HEK293 (cell line): ENCODE measurements around the gene NXPH1.

Experiments used
- CTCF ChIA-PET: fragments of 350-600 bp; formaldehyde crosslinking; extraction: SDS; loops from one replicate; lab custom pipeline; 2021; ENCODE audit warnings: antibody characterized with exemption; lab: Yijun Ruan, JAX
- POLR2A ChIA-PET: fragments of 300-600 bp; formaldehyde crosslinking; extraction: SDS; loops from one replicate; lab custom pipeline; 2020; ENCODE audit warnings: antibody characterized with exemption, inconsistent platforms; lab: Yijun Ruan, JAX
- H3K27ac ChIP-seq: fragments of 200-500 bp; sonication (Bioruptor generic); 2 replicates; pipeline ENCODE4 v1.5.1; 2014; ENCODE audit warnings: low read depth, low read length, control low read depth, inconsistent platforms; ENCODE audit errors: extremely low read depth
- H3K36me3 ChIP-seq, 2 experiments: fragments of 200-500 bp in 1 of 2; sonication (Bioruptor generic) in 1 of 2; 1 replicate in 1 of 2; 2 replicates in 1 of 2; pipeline ENCODE4 v1.5.1; 2014 to 2017; ENCODE audit warnings: inconsistent platforms in 2 of 2, low read length in 2 of 2; ENCODE audit not compliant: control insufficient read depth in 2 of 2, insufficient read depth in 1 of 2
- H3K4me1 ChIP-seq: fragments of 200-500 bp; sonication (Bioruptor generic); 2 replicates; pipeline ENCODE4 v1.5.1; 2014; ENCODE audit warnings: mild to moderate bottlenecking, low read length, inconsistent platforms; ENCODE audit not compliant: control insufficient read depth, insufficient read depth
- H3K4me3 ChIP-seq: 2 replicates; pipeline ENCODE4 v1.5.1; 2011; ENCODE audit warnings: low read depth, mild to moderate bottlenecking, control low read depth, low read length, moderate library complexity
- H3K9me3 ChIP-seq: fragments of 200-500 bp; sonication (Bioruptor generic); 2 replicates; pipeline ENCODE4 v1.5.1; 2014; ENCODE audit warnings: low read depth, low read length, inconsistent platforms; ENCODE audit not compliant: control insufficient read depth, insufficient read depth
- BCL11B ChIP-seq: fragments of 450-650 bp; formaldehyde crosslinking; IDR thresholded peaks from 2 replicates; pipeline ENCODE4 v1.5.1; 2016; ENCODE audit warnings: low read depth, missing biosample characterization, missing genetic modification characterization
- GLI4 ChIP-seq: fragments of 450-650 bp; formaldehyde crosslinking; IDR thresholded peaks from 2 replicates; pipeline ENCODE4 v1.5.1; 2016; ENCODE audit warnings: missing biosample characterization, missing genetic modification characterization
- OSR2 ChIP-seq: fragments of 450-650 bp; formaldehyde crosslinking; IDR thresholded peaks from 2 replicates; pipeline ENCODE4 v1.5.1; 2016; ENCODE audit warnings: missing biosample characterization, missing genetic modification characterization
- OVOL3 ChIP-seq: fragments of 450-650 bp; formaldehyde crosslinking; IDR thresholded peaks from 2 replicates; pipeline ENCODE4 v1.5.1; 2016; ENCODE audit warnings: missing biosample characterization, missing genetic modification characterization
- SCRT2 ChIP-seq: fragments of 450-650 bp; formaldehyde crosslinking; IDR thresholded peaks from 2 replicates; pipeline ENCODE4 v1.5.1; 2016; ENCODE audit warnings: missing biosample characterization, missing genetic modification characterization
- SP7 ChIP-seq: fragments of 450-650 bp; formaldehyde crosslinking; IDR thresholded peaks from 2 replicates; pipeline ENCODE4 v1.5.1; 2016; ENCODE audit warnings: missing biosample characterization, missing genetic modification characterization
- YY2 ChIP-seq: fragments of 450-650 bp; formaldehyde crosslinking; IDR thresholded peaks from 2 replicates; pipeline ENCODE4 v1.5.1; 2016; ENCODE audit warnings: missing biosample characterization, missing genetic modification characterization
- ZBTB17 ChIP-seq: fragments of 450-650 bp; formaldehyde crosslinking; IDR thresholded peaks from 2 replicates; pipeline ENCODE4 v1.5.1; 2016; ENCODE audit warnings: missing biosample characterization, missing genetic modification characterization
- ZBTB6 ChIP-seq: fragments of 450-650 bp; formaldehyde crosslinking; IDR thresholded peaks from 2 replicates; pipeline ENCODE4 v1.5.1; 2017; ENCODE audit warnings: missing biosample characterization, missing genetic modification characterization
- ZEB2 ChIP-seq: fragments of 450-650 bp; formaldehyde crosslinking; IDR thresholded peaks from 2 replicates; pipeline ENCODE4 v1.5.1; 2016; ENCODE audit warnings: missing biosample characterization, missing genetic modification characterization
- ZFP41 ChIP-seq: fragments of 450-650 bp; formaldehyde crosslinking; IDR thresholded peaks from 2 replicates; pipeline ENCODE4 v1.5.1; 2016; ENCODE audit warnings: missing biosample characterization, missing genetic modification characterization, borderline replicate concordance
- ZFP69B ChIP-seq: fragments of 450-650 bp; formaldehyde crosslinking; IDR thresholded peaks from 2 replicates; pipeline ENCODE4 v1.5.1; 2016; ENCODE audit warnings: missing biosample characterization, missing genetic modification characterization
- ZNF10 ChIP-seq: fragments of 450-650 bp; formaldehyde crosslinking; IDR thresholded peaks from 2 replicates; pipeline ENCODE4 v1.5.1; 2017; ENCODE audit warnings: missing biosample characterization, missing genetic modification characterization
- ZNF133 ChIP-seq: fragments of 450-650 bp; formaldehyde crosslinking; IDR thresholded peaks from 2 replicates; pipeline ENCODE4 v1.5.1; 2016; ENCODE audit warnings: missing biosample characterization, missing genetic modification characterization
- ZNF157 ChIP-seq: fragments of 450-650 bp; formaldehyde crosslinking; IDR thresholded peaks from 2 replicates; pipeline ENCODE4 v1.5.1; 2016; ENCODE audit warnings: missing biosample characterization, missing genetic modification characterization
- ZNF23 ChIP-seq: fragments of 450-650 bp; formaldehyde crosslinking; IDR thresholded peaks from 2 replicates; pipeline ENCODE4 v1.5.1; 2016; ENCODE audit warnings: missing biosample characterization, missing genetic modification characterization, borderline replicate concordance
- ZNF335 ChIP-seq: fragments of 450-650 bp; formaldehyde crosslinking; conservative IDR thresholded peaks from 2 replicates; pipeline ENCODE4 v1.5.1; 2016; ENCODE audit warnings: missing biosample characterization, missing genetic modification characterization
- ZNF341 ChIP-seq: fragments of 450-650 bp; formaldehyde crosslinking; IDR thresholded peaks from 2 replicates; pipeline ENCODE4; 2016; ENCODE audit warnings: low read depth, missing biosample characterization, missing genetic modification characterization
- ZNF354C ChIP-seq: fragments of 450-650 bp; formaldehyde crosslinking; IDR thresholded peaks from 2 replicates; pipeline ENCODE4 v1.5.1; 2016; ENCODE audit warnings: missing biosample characterization, missing genetic modification characterization, low read depth, borderline replicate concordance
- ZNF433 ChIP-seq: fragments of 450-650 bp; formaldehyde crosslinking; IDR thresholded peaks from 2 replicates; pipeline ENCODE4 v1.5.1; 2016; ENCODE audit warnings: missing biosample characterization, missing genetic modification characterization, low read depth
- ZNF48 ChIP-seq: fragments of 450-650 bp; formaldehyde crosslinking; IDR thresholded peaks from 2 replicates; pipeline ENCODE4 v1.5.1; 2016; ENCODE audit warnings: missing biosample characterization, missing genetic modification characterization
- ZNF501 ChIP-seq: fragments of 450-650 bp; formaldehyde crosslinking; IDR thresholded peaks from 2 replicates; pipeline ENCODE4 v1.5.1; 2016; ENCODE audit warnings: missing biosample characterization, missing genetic modification characterization
- ZNF530 ChIP-seq: fragments of 450-650 bp; formaldehyde crosslinking; IDR thresholded peaks from 2 replicates; pipeline ENCODE4 v1.5.1; 2016; ENCODE audit warnings: low read depth, missing biosample characterization, missing genetic modification characterization
- ZNF560 ChIP-seq: fragments of 450-650 bp; formaldehyde crosslinking; IDR thresholded peaks from 2 replicates; pipeline ENCODE4 v1.5.1; 2017; ENCODE audit warnings: missing biosample characterization, missing genetic modification characterization, borderline replicate concordance
- ZNF596 ChIP-seq: fragments of 450-650 bp; IDR thresholded peaks from 2 replicates; pipeline ENCODE4 v1.5.0; 2018; ENCODE audit warnings: missing biosample characterization, mild to moderate bottlenecking, missing genetic modification characterization, moderate library complexity
- ZNF623 ChIP-seq: fragments of 450-650 bp; formaldehyde crosslinking; IDR thresholded peaks from 2 replicates; pipeline ENCODE4 v1.5.1; 2016; ENCODE audit warnings: missing biosample characterization, missing genetic modification characterization
- ZNF624 ChIP-seq: fragments of 450-650 bp; formaldehyde crosslinking; IDR thresholded peaks from 2 replicates; pipeline ENCODE4 v1.5.1; 2017; ENCODE audit warnings: missing biosample characterization, missing genetic modification characterization
- ZNF654 ChIP-seq: fragments of 450-650 bp; formaldehyde crosslinking; IDR thresholded peaks from 2 replicates; pipeline ENCODE4 v1.5.1; 2016; ENCODE audit warnings: low read depth, missing biosample characterization, missing genetic modification characterization
- ZNF677 ChIP-seq: fragments of 450-650 bp; IDR thresholded peaks from 2 replicates; pipeline ENCODE4 v1.5.0; 2018; ENCODE audit warnings: missing biosample characterization, mild to moderate bottlenecking, missing genetic modification characterization, moderate library complexity
- ZNF791 ChIP-seq: fragments of 450-650 bp; formaldehyde crosslinking; IDR thresholded peaks from 2 replicates; pipeline ENCODE4 v1.5.1; 2016; ENCODE audit warnings: missing biosample characterization, missing genetic modification characterization
- ZNF830 ChIP-seq: fragments of 450-650 bp; IDR thresholded peaks from 2 replicates; pipeline ENCODE4 v1.5.0; 2018; ENCODE audit warnings: missing biosample characterization, missing genetic modification characterization, low read depth, mild to moderate bottlenecking, moderate library complexity
- TF ChIP-seq, protein P1 (sequence below): fragments of 450-650 bp; formaldehyde crosslinking; IDR thresholded peaks from 2 replicates; pipeline ENCODE4 v1.5.1; 2016; ENCODE audit warnings: missing biosample characterization, missing genetic modification characterization, low read depth
- TF ChIP-seq, protein P2 (sequence below): fragments of 450-650 bp; formaldehyde crosslinking; IDR thresholded peaks from 2 replicates; pipeline ENCODE4 v1.5.1; 2016; ENCODE audit warnings: missing biosample characterization, missing genetic modification characterization

The NXPH1 gene

DNA sequence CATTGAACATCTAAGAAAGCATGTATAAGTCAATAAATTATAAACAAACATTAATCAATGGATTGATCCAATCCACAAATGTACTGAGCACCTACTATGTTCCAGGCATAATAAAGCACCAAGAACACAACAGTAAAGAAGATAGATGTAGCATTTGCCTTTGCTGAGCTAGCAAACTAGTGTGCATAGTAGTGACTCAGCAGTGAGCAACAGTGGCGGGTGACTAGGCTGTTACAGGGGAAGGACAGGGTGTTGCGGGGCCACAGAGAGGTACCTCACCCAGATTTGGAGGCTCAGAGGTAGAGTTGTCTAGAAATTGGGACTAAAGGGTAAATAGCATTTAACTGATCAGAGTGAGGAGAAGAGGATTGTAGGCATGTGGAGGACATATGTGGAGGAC lies 83.6 kb downstream of the NXPH1 start:
- H3K4me3 ChIP-seq, result no peak overlapping the region
- no peak for TF ChIP-seq ZNF335 (tag by site-specific recombination)
- TF ChIP-seq ZNF830 (tag by site-specific recombination), result no peak
- TF ChIP-seq ZNF133 (tag by site-specific recombination), result no peak
- no peak for TF ChIP-seq SP7 (tag by site-specific recombination)
- no peak for TF ChIP-seq OVOL3 (tag by site-specific recombination)
- no peak for TF ChIP-seq ZNF157 (tag by site-specific recombination)
- no peak for TF ChIP-seq GLI4 (tag by site-specific recombination)
- no peak for TF ChIP-seq ZFP69B (tag by site-specific recombination)
- no peak for TF ChIP-seq ZEB2 (tag by site-specific recombination)
- no peak for TF ChIP-seq ZBTB6 (tag by site-specific recombination)
- TF ChIP-seq, protein P1, sequence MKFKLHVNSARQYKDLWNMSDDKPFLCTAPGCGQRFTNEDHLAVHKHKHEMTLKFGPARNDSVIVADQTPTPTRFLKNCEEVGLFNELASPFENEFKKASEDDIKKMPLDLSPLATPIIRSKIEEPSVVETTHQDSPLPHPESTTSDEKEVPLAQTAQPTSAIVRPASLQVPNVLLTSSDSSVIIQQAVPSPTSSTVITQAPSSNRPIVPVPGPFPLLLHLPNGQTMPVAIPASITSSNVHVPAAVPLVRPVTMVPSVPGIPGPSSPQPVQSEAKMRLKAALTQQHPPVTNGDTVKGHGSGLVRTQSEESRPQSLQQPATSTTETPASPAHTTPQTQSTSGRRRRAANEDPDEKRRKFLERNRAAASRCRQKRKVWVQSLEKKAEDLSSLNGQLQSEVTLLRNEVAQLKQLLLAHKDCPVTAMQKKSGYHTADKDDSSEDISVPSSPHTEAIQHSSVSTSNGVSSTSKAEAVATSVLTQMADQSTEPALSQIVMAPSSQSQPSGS (tag by site-specific recombination), result no peak
- no peaks in the 10 kb centered on the region for H3K36me3 ChIP-seq
- ChIA-PET CTCF (no interaction called here), POLR2A (no interaction called here)
- no peaks in the 10 kb centered on the region for H3K9me3 ChIP-seq
- no peaks in the 10 kb centered on the region for H3K4me1 ChIP-seq
- H3K27ac ChIP-seq, result no peak overlapping the region

DNA sequence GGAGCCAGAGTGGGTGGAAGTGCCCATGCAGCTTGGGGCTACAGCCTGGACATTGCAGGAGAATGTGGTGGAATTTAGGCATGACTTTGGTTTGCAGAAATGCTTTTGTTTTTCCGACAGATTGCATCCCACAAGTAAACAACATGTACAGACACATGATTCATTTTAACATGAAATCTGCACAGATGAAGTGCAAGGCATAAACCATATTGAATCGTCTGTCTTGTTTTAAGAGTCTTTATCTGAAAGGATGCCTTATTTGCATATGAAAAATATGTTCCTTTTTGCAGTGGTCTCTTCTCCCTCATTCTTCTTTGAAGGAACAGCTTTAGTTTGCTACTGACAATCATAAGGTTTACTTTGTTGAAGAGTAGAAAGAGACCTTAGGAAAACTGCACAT lies 94.9 kb downstream of the NXPH1 start:
- TF ChIP-seq ZNF791 (no peak), ZNF133 (tag by site-specific recombination) (no peak), ZNF677 (tag by site-specific recombination) (no peak), ZNF433 (tag by site-specific recombination) (no peak), ZNF560 (tag by site-specific recombination) (no peak), ZFP69B (tag by site-specific recombination) (no peak), BCL11B (no peak), ZNF10 (tag by site-specific recombination) (no peak), ZNF341 (no peak), ZNF530 (tag by site-specific recombination) (no peak), ZNF624 (tag by site-specific recombination) (no peak), SCRT2 (tag by site-specific recombination) (no peak), ZNF623 (tag by site-specific recombination) (no peak), SP7 (tag by site-specific recombination) (no peak), ZNF23 (no peak)
- ChIA-PET CTCF (no interaction called here), POLR2A (no interaction called here)
- no peaks in the 10 kb centered on the region for H3K9me3 ChIP-seq
- no peak overlapping the region for H3K27ac ChIP-seq
- no peaks in the 10 kb centered on the region for H3K36me3 ChIP-seq
- H3K4me1 ChIP-seq, result no peaks in the 10 kb centered on the region
- no peak overlapping the region for H3K4me3 ChIP-seq

- Histone ChIP-seq H3K9me3 (no peaks in the 10 kb centered on the region), H3K4me1 (no peaks in the 10 kb centered on the region), H3K4me3 (no peak overlapping the region), H3K36me3 (no peaks in the 10 kb centered on the region), H3K27ac (no peak overlapping the region)
- ChIA-PET CTCF (no interaction called here), POLR2A (no interaction called here)
- TF ChIP-seq ZNF623 (tag by site-specific recombination) (no peak), ZNF48 (tag by site-specific recombination) (no peak), ZBTB17 (tag by site-specific recombination) (no peak), ZNF501 (tag by site-specific recombination) (no peak), YY2 (no peak), OSR2 (no peak), ZNF596 (no peak), ZNF354C (tag by site-specific recombination) (no peak), ZFP41 (tag by site-specific recombination) (no peak), ZNF654 (no peak)
- TF ChIP-seq, protein P2, sequence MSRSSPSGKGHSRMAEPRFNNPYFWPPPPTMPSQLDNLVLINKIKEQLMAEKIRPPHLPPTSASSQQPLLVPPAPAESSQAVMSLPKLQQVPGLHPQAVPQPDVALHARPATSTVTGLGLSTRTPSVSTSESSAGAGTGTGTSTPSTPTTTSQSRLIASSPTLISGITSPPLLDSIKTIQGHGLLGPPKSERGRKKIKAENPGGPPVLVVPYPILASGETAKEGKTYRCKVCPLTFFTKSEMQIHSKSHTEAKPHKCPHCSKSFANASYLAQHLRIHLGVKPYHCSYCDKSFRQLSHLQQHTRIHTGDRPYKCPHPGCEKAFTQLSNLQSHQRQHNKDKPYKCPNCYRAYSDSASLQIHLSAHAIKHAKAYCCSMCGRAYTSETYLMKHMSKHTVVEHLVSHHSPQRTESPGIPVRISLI (tag by site-specific recombination), result no peak
These were observed 98.6 kb downstream of the NXPH1 start for GRCh38 chr7:8531991-8532515.
